Right cardiac atrium (tissue), 5 donors: Measurements from ENCODE around the gene PADI1. TPM values are rescaled to one million over a fixed set of nuclear protein-coding genes. Genes with fewer than 3 reads are reported as not detected.

Source experiments
- ATAC-seq, 2 donors: fragments of 200-7000 bp; cut with Tn5 transposase; one replicate each; pipeline versions ENCODE4 v1.8.0 to v1.9.1; 2020; ENCODE audit warnings: moderate library complexity in 2 of 2, mild to moderate bottlenecking in 1 of 2
- DNase-seq, 3 donors: peaks; one replicate each; pipeline ENCODE4 v3.0.0-alpha.2; 2020
- H3K27ac ChIP-seq: one replicate; pipeline ENCODE4 v1.5.1; 2013; ENCODE audit warnings: mild to moderate bottlenecking, low read length, control low read depth, moderate library complexity
- H3K27me3 ChIP-seq: one replicate; pipeline ENCODE4 v1.6.1; 2013; ENCODE audit not compliant: control insufficient read depth, insufficient read depth
- H3K4me1 ChIP-seq: one replicate; pipeline ENCODE4 v1.6.1; 2013; ENCODE audit warnings: low read length; ENCODE audit not compliant: control insufficient read depth, insufficient read depth
- H3K4me3 ChIP-seq: one replicate; pipeline ENCODE4 v1.5.1; 2013; ENCODE audit warnings: low read length, control low read depth
- H3K9me3 ChIP-seq: one replicate; pipeline ENCODE4 v1.6.1; 2013; ENCODE audit warnings: low read length; ENCODE audit not compliant: control insufficient read depth
- WGBS: extraction: QIAGEN DNeasy Blood & Tissue Kit; methylation state at CpG from one replicate; pipeline ENCODE4 v1.1.7; 2013; 5-methylcytosine and 5-hydroxymethylcytosine counted together
- intact Hi-C, 4 donors: fragments of 100-400 bp; cut with DNase I; formaldehyde crosslinking; loops; one replicate each; pipeline versions ENCODE4 v1.11.0 to v1.14.0; 2022 to 2023
- polyA plus RNA-seq: library from polyadenylated mRNA; stranded (reverse); fragments of 200-250 nt; gene quantifications from one replicate; pipeline ENCODE4 v1.2.3, GENCODE V29; 2013
- total RNA-seq, 4 donors: library from RNA; stranded (reverse); fragmentation: NEBNext Ultra II Directional; extraction: Animal tissue kit (Norgen Biotek cat#: 25700); gene quantifications; one replicate each; pipeline ENCODE4 v1.2.1, GENCODE V29; 2021
- donor health status: healthy with polysubstance abuse.
- donor health status: DM: no; HTN: yes; CAD: no.
- donor health status: DM: no; HTN: no; CAD: no.
- donor health status: DM: no; HTN: yes; CAD: no; lungs with severe emphysema.
- donor health status: DM: yes; HTN: yes; CAD: no.

PADI1 gene
- total and polyA plus RNA-seq, 5 donors = not detected

- Histone ChIP-seq H3K27me3 (no peaks in the 10 kb centered on the region), H3K27ac (no peak overlapping the region), H3K9me3 (no peaks in the 10 kb centered on the region), H3K4me3 (no peak overlapping the region), H3K4me1 (no peaks in the 10 kb centered on the region)
- intact Hi-C loops = no loop called here
- DNase-seq (no peak), ATAC-seq (no peak)
- 72% methylated on average over 7 of the region's 7 CpGs for WGBS
Measured at GRCh38 chr1:17184161-17184665, 20.7 kb upstream of the PADI1 start.

- DNase-seq (peak in 1 of 3 donors; percentile 26), ATAC-seq (no peak)
- intact Hi-C loops = no loop called here
- no peak overlapping the region for H3K4me3 ChIP-seq
- H3K4me1 ChIP-seq = no peaks in the 10 kb centered on the region
- WGBS = 70% methylated on average over 13 of the region's 13 CpGs
- H3K9me3 ChIP-seq = no peaks in the 10 kb centered on the region
- H3K27me3 ChIP-seq = no peaks in the 10 kb centered on the region
- H3K27ac ChIP-seq = no peak overlapping the region
Measured at GRCh38 chr1:17184822-17185484, 20.0 kb upstream of the PADI1 start.

- WGBS = 82% methylated on average over 3 of the region's 3 CpGs
- Histone ChIP-seq H3K27me3 (no peaks in the 10 kb centered on the region), H3K9me3 (no peaks in the 10 kb centered on the region), H3K4me3 (no peak overlapping the region), H3K4me1 (no peaks in the 10 kb centered on the region), H3K27ac (no peak overlapping the region)
- intact Hi-C loops = no loop called here
- DNase-seq = no peak
- ATAC-seq = no peak
Measured at GRCh38 chr1:17185485-17185860, 19.5 kb upstream of the PADI1 start.

DNA sequence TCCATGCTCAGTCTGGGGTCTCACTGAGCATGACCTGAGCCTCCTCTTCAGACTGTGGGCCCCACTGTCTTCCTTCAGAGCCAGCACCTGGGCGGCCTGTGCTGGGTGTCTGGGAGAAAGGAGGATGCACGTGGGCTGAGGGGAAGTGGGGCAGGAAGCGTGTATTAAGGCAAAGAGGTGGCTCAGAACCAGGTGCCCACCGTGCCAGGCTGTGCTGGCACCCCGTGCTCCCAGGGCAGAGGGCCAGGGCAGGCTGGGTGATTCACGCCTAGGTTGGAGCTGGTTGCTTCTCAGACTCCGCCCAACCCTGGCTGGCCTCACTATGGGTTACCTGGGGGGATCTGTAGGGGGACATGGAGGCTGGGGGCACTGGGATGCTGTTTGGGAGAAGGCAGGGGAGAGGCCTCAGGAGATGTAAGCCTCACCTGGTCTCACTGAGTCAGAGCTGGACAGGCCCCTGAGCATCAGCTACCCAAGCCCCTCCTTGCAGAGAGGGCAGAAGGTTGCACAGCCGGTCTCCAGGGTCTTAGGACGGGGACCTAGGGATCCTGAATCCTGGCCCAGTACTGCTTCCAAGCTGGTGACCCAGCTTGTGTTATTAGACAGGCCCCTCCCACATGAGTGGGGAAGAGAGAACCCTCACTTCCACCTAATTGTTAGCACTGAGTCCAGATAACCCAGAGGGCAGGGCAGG lies 18.6 kb upstream of the PADI1 start:
- intact Hi-C loops = no loop called here
- DNase-seq (no peak), ATAC-seq (peak in 1 of 2 donors; percentile 38)
- Histone ChIP-seq H3K4me1 (no peaks in the 10 kb centered on the region), H3K4me3 (no peak overlapping the region), H3K27ac (no peak overlapping the region), H3K27me3 (no peaks in the 10 kb centered on the region), H3K9me3 (no peaks in the 10 kb centered on the region)
- WGBS = 57% methylated on average over 9 of the region's 9 CpGs

GRCh38 chr1:17187051-17187450 lies 17.9 kb upstream of the PADI1 start:
- no peaks in the 10 kb centered on the region for H3K4me1 ChIP-seq
- DNase-seq = no peak
- no peak overlapping the region for H3K27ac ChIP-seq
- intact Hi-C loops = no loop called here
- 44% methylated on average over 6 of the region's 6 CpGs for WGBS
- H3K27me3 ChIP-seq = no peaks in the 10 kb centered on the region
- no peak for ATAC-seq
- no peak overlapping the region for H3K4me3 ChIP-seq
- no peaks in the 10 kb centered on the region for H3K9me3 ChIP-seq

- Histone ChIP-seq H3K27ac (no peak overlapping the region), H3K27me3 (no peaks in the 10 kb centered on the region), H3K4me3 (no peak overlapping the region), H3K9me3 (no peaks in the 10 kb centered on the region), H3K4me1 (no peaks in the 10 kb centered on the region)
- no peak for ATAC-seq
- 96% methylated on average over 2 of the region's 2 CpGs for WGBS
- no peak for DNase-seq
- intact Hi-C loops = no loop called here
Measured at GRCh38 chr1:17188217-17188616, 16.7 kb upstream of the PADI1 start.

GRCh38 chr1:17188889-17189631 lies 15.9 kb upstream of the PADI1 start:
- no peak for DNase-seq
- no peaks in the 10 kb centered on the region for H3K27me3 ChIP-seq
- ATAC-seq = no peak
- H3K4me3 ChIP-seq = no peak overlapping the region
- H3K4me1 ChIP-seq = no peaks in the 10 kb centered on the region
- H3K9me3 ChIP-seq = no peaks in the 10 kb centered on the region
- 85% methylated on average over 10 of the region's 10 CpGs for WGBS
- no peak overlapping the region for H3K27ac ChIP-seq
- intact Hi-C loops = no loop called here

GRCh38 chr1:17189632-17189990 lies 15.3 kb upstream of the PADI1 start:
- no peaks in the 10 kb centered on the region for H3K9me3 ChIP-seq
- H3K27ac ChIP-seq = no peak overlapping the region
- no peak overlapping the region for H3K4me3 ChIP-seq
- intact Hi-C loops = no loop called here
- 67% methylated on average over 2 of the region's 2 CpGs for WGBS
- no peak for DNase-seq
- no peaks in the 10 kb centered on the region for H3K4me1 ChIP-seq
- no peaks in the 10 kb centered on the region for H3K27me3 ChIP-seq
- ATAC-seq = no peak

GRCh38 chr1:17190010-17190995 lies 14.6 kb upstream of the PADI1 start:
- 82% methylated on average over 15 of the region's 15 CpGs for WGBS
- no peak overlapping the region for H3K27ac ChIP-seq
- no peak overlapping the region for H3K4me3 ChIP-seq
- ATAC-seq = no peak
- H3K9me3 ChIP-seq = no peaks in the 10 kb centered on the region
- no peaks in the 10 kb centered on the region for H3K27me3 ChIP-seq
- H3K4me1 ChIP-seq = no peaks in the 10 kb centered on the region
- intact Hi-C loops = no loop called here
- DNase-seq = no peak

- ATAC-seq (no peak), DNase-seq (no peak)
- Histone ChIP-seq H3K27ac (no peak overlapping the region), H3K4me3 (no peak overlapping the region), H3K9me3 (no peaks in the 10 kb centered on the region), H3K4me1 (no peaks in the 10 kb centered on the region), H3K27me3 (no peaks in the 10 kb centered on the region)
- intact Hi-C loops = no loop called here
- 82% methylated on average over 4 of the region's 4 CpGs for WGBS
Measured at GRCh38 chr1:17191990-17192242, 13.0 kb upstream of the PADI1 start.
